ENCODE measurements around the gene CYP4F8.

CYP4F8 gene

GRCh38 chr19:15629003-15629880 lies 14.2 kb downstream of the CYP4F8 start:
- H3K4me3 ChIP-seq (replicated peaks in 1 of 2; ENCODE audit: low read depth in 2 of 2, low read length in 2 of 2), result no peak overlapping the region
- TF ChIP-seq CTCF (IDR thresholded peaks at IDR 0.05; ENCODE audit: low read depth, low read length), result peak; percentile 94
- peak; percentile 59 to 60 for DNase-seq (ENCODE audit: low read depth in 2 of 2)

- peak; percentile 42 for TF ChIP-seq CTCF (IDR thresholded peaks at IDR 0.05; ENCODE audit: low read depth, low read length)
- no peak overlapping the region for H3K4me3 ChIP-seq (replicated peaks in 1 of 2; ENCODE audit: low read depth in 2 of 2, low read length in 2 of 2)
- peak; percentile 2 to 8 for DNase-seq (ENCODE audit: low read depth in 2 of 2)
Measured at GRCh38 chr19:15631817-15632216, 16.8 kb downstream of the CYP4F8 start.

GRCh38 chr19:15633082-15633835 lies 18.2 kb downstream of the CYP4F8 start:
- TF ChIP-seq CTCF (IDR thresholded peaks at IDR 0.05; ENCODE audit: low read depth, low read length), result no peak
- no peak overlapping the region for H3K4me3 ChIP-seq (replicated peaks in 1 of 2; ENCODE audit: low read depth in 2 of 2, low read length in 2 of 2)
- DNase-seq (ENCODE audit: low read depth in 2 of 2), result no peak

- DNase-seq (ENCODE audit: low read depth in 2 of 2), result no peak
- no peak overlapping the region for H3K4me3 ChIP-seq (replicated peaks in 1 of 2; ENCODE audit: low read depth in 2 of 2, low read length in 2 of 2)
- no peak for TF ChIP-seq CTCF (IDR thresholded peaks at IDR 0.05; ENCODE audit: low read depth, low read length)
Measured at GRCh38 chr19:15634105-15634504, 19.1 kb downstream of the CYP4F8 start.

GRCh38 chr19:15635016-15635805 lies 20.2 kb downstream of the CYP4F8 start:
- no peak overlapping the region for H3K4me3 ChIP-seq (replicated peaks in 1 of 2; ENCODE audit: low read depth in 2 of 2, low read length in 2 of 2)
- DNase-seq (ENCODE audit: low read depth in 2 of 2), result no peak
- TF ChIP-seq CTCF (IDR thresholded peaks at IDR 0.05; ENCODE audit: low read depth, low read length), result no peak

- no peak for DNase-seq (ENCODE audit: low read depth in 2 of 2)
- TF ChIP-seq CTCF (IDR thresholded peaks at IDR 0.05; ENCODE audit: low read depth, low read length), result no peak
- H3K4me3 ChIP-seq (replicated peaks in 1 of 2; ENCODE audit: low read depth in 2 of 2, low read length in 2 of 2), result no peak overlapping the region
Measured at GRCh38 chr19:15636026-15636425, 21.0 kb downstream of the CYP4F8 start.
